Measurements from ENCODE around the gene PPARA. TPM values are rescaled to one million over a fixed set of nuclear protein-coding genes. Genes with fewer than 3 reads are reported as not detected.
A peak's percentile ranks its signal among the peaks of the same experiment; 100 is the strongest.

The PPARA gene
- total RNA-seq, 1 experiment from 2014 or later = 14.5 TPM

- CTCF ChIA-PET = interaction anchor here (1.0 kb wide), 1 partner anchor 128 kb away, joined by 4 read pairs; no protein-coding TSS in a partner anchor
- H3K36me3 ChIP-seq (ENCODE audit: control insufficient read depth in 1 of 2, insufficient read depth in 2 of 2, low read length in 2 of 2) = no peaks in the 10 kb centered on the region
- BruUV-seq (replicated peaks) = no TSS peak
- H3K4me1 ChIP-seq (ENCODE audit: control insufficient read depth in 1 of 2, insufficient read depth in 2 of 2, low read length in 2 of 2) = peaks cover 5 to 20% of the 10 kb centered on the region in 2 experiments; a peak in 3 of 4 replicates
- no peaks in the 10 kb centered on the region for H3K9me2 ChIP-seq (ENCODE audit: insufficient read depth)
- H3K4me2 ChIP-seq (ENCODE audit: low read length) = peak overlapping the region; percentile 99
- ATAC-seq = peak; percentile 7
- H3K27me3 ChIP-seq (ENCODE audit: insufficient read depth, low read length) = no peaks in the 10 kb centered on the region
- POLR2A ChIA-PET = interaction anchor here (0.7 to 1.6 kb wide), 2 partner anchors 9 to 17 kb away, joined by 3 to 9 read pairs; partner anchors contain the start of gene TTC38
- no peaks in the 10 kb centered on the region for H4K20me1 ChIP-seq (ENCODE audit: insufficient read depth)
- DNase-seq (ENCODE audit: low read depth, low spot score) = no peak
- intact Hi-C loops (cut with micrococcal nuclease) = no loop called here
- peaks cover 20% of the 10 kb centered on the region for H3K79me2 ChIP-seq (ENCODE audit: insufficient read depth, low read length)
- RAD21 ChIA-PET (ENCODE audit: low non-redundant PET in 1 of 2, low total read pairs in 2 of 2, uncharacterized antibody in 2 of 2, unreplicated experiment in 2 of 2) = no interaction called here
- no peaks in the 10 kb centered on the region for H3K9me3 ChIP-seq (ENCODE audit: control insufficient read depth in 1 of 2, insufficient read depth in 1 of 2, low read depth in 1 of 2, low read length in 2 of 2)
- H2AFZ ChIP-seq (ENCODE audit: low read depth, low read length, poor library complexity, severe bottlenecking) = no peak overlapping the region
- peak overlapping the region; percentile 86 for H3K9ac ChIP-seq (ENCODE audit: low read length)
- TF ChIP-seq EZH2 (IDR thresholded peaks at IDR 0.05) = no peak
- TF ChIP-seq SP1 (IDR thresholded peaks at IDR 0.05; ENCODE audit: low read depth) = no peak
- TF ChIP-seq EGR1 (IDR thresholded peaks at IDR 0.05; ENCODE audit: low read depth) = no peak
- TF ChIP-seq ZFX (IDR thresholded peaks at IDR 0.05) = no peak
- no peak for TF ChIP-seq SRF (IDR thresholded peaks at IDR 0.05; ENCODE audit: low read depth)
- no peak for TF ChIP-seq ATF3 (IDR thresholded peaks at IDR 0.05)
- TF ChIP-seq, protein P1, sequence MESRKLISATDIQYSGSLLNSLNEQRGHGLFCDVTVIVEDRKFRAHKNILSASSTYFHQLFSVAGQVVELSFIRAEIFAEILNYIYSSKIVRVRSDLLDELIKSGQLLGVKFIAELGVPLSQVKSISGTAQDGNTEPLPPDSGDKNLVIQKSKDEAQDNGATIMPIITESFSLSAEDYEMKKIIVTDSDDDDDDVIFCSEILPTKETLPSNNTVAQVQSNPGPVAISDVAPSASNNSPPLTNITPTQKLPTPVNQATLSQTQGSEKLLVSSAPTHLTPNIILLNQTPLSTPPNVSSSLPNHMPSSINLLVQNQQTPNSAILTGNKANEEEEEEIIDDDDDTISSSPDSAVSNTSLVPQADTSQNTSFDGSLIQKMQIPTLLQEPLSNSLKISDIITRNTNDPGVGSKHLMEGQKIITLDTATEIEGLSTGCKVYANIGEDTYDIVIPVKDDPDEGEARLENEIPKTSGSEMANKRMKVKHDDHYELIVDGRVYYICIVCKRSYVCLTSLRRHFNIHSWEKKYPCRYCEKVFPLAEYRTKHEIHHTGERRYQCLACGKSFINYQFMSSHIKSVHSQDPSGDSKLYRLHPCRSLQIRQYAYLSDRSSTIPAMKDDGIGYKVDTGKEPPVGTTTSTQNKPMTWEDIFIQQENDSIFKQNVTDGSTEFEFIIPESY (IDR thresholded peaks at IDR 0.05; ENCODE audit: extremely low read depth, insufficient replicate concordance, low read length) = no peak
- TF ChIP-seq, protein P2, sequence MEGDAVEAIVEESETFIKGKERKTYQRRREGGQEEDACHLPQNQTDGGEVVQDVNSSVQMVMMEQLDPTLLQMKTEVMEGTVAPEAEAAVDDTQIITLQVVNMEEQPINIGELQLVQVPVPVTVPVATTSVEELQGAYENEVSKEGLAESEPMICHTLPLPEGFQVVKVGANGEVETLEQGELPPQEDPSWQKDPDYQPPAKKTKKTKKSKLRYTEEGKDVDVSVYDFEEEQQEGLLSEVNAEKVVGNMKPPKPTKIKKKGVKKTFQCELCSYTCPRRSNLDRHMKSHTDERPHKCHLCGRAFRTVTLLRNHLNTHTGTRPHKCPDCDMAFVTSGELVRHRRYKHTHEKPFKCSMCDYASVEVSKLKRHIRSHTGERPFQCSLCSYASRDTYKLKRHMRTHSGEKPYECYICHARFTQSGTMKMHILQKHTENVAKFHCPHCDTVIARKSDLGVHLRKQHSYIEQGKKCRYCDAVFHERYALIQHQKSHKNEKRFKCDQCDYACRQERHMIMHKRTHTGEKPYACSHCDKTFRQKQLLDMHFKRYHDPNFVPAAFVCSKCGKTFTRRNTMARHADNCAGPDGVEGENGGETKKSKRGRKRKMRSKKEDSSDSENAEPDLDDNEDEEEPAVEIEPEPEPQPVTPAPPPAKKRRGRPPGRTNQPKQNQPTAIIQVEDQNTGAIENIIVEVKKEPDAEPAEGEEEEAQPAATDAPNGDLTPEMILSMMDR (IDR thresholded peaks at IDR 0.05 in 2 of 3, conservative IDR thresholded peaks at IDR 0.05 in 1 of 3; ENCODE audit: borderline replicate concordance in 1 of 3, insufficient read depth in 1 of 3, low read depth in 2 of 3, low read length in 2 of 3) = no peak
- no peak for TF ChIP-seq POLR2AphosphoS5 (IDR thresholded peaks at IDR 0.05; ENCODE audit: low read depth, low read length)
- no peak for TF ChIP-seq CBX3 (IDR thresholded peaks at IDR 0.05; ENCODE audit: low read depth)
- no peak for TF ChIP-seq TCF7L2 (IDR thresholded peaks at IDR 0.05; ENCODE audit: borderline replicate concordance, extremely low read depth, insufficient read depth, insufficient read length)
- TF ChIP-seq POLR2A (IDR thresholded peaks at IDR 0.05; ENCODE audit: borderline replicate concordance, extremely low read depth, insufficient read depth, insufficient read length) = no peak
- TF ChIP-seq ZNF274 (IDR thresholded peaks at IDR 0.05; ENCODE audit: low read depth, low read length) = no peak
- TF ChIP-seq YY1 (IDR thresholded peaks at IDR 0.05; ENCODE audit: extremely low read depth, insufficient replicate concordance, low read depth, low read length) = no peak
- TF ChIP-seq ELF1 (IDR thresholded peaks at IDR 0.05; ENCODE audit: borderline replicate concordance, low read depth) = no peak
- no peak for TF ChIP-seq SIN3A (IDR thresholded peaks at IDR 0.05; ENCODE audit: low read depth)
- TF ChIP-seq CEBPB (IDR thresholded peaks at IDR 0.05; ENCODE audit: low read depth) = no peak
- H3K4me3 ChIP-seq (replicated peaks in 1 of 2; ENCODE audit: low read depth in 1 of 2, low read length in 2 of 2) = peak overlapping the region; percentile 80 to 90
- peak overlapping the region; percentile 98 for H3K27ac ChIP-seq (ENCODE audit: low read depth, low read length)
Observed at GRCh38 chr22:46250783-46251125, 100.4 kb downstream of the PPARA start.
